Body of pancreas (tissue), 4 donors: ENCODE measurements around the gene TACO1. TPM values are rescaled to one million over a fixed set of nuclear protein-coding genes. Genes with fewer than 3 reads are reported as not detected.

Experiments
- ATAC-seq: fragments of 150-250 bp; one replicate; pipeline ENCODE4 v1.9.1; 2016
- DNase-seq, 4 donors: peaks; one replicate each; pipeline ENCODE4 v3.0.0-alpha.2; 2019
- H3K27ac ChIP-seq, 4 donors: fragments of 200-600 bp; sonication (generic); 1 replicate in 3 of 4; 2 replicates in 1 of 4; pipeline versions ENCODE4 v1.5.1 to v1.6.1; 2016 to 2019; ENCODE audit warnings: mild to moderate bottlenecking in 1 of 4, mixed read lengths in 1 of 4, moderate library complexity in 1 of 4
- H3K27me3 ChIP-seq, 2 donors: fragments of 200-600 bp; sonication (generic); one replicate each; pipeline ENCODE4 v1.6.0; 2016; ENCODE audit warnings: mild to moderate bottlenecking in 1 of 2
- H3K36me3 ChIP-seq, 2 donors: fragments of 200-600 bp; sonication (generic); replicated peaks in 1 of 2; 2 replicates each; pipeline ENCODE4 v1.5.1; 2016; ENCODE audit warnings: low read depth in 2 of 2; ENCODE audit not compliant: insufficient read depth in 1 of 2
- H3K4me1 ChIP-seq: fragments of 200-600 bp; sonication (generic); one replicate; pipeline ENCODE4 v1.6.0; 2016
- H3K4me3 ChIP-seq, 2 donors: fragments of 200-600 bp; sonication (generic); 1 replicate in 1 of 2; 2 replicates in 1 of 2; pipeline ENCODE4 v1.5.1; 2016 to 2019
- H3K9me3 ChIP-seq, 3 donors: fragments of 200-600 bp; sonication (generic); 1 replicate in 2 of 3; 2 replicates in 1 of 3; pipeline ENCODE4 v1.5.1; 2016
- POLR2A ChIP-seq, 3 donors: fragments of 450-650 bp; IDR thresholded peaks; one replicate each; pipeline ENCODE4 v1.6.1; 2016; ENCODE audit warnings: antibody characterized with exemption in 3 of 3, mild to moderate bottlenecking in 2 of 3
- WGBS, 2 donors: methylation state at CpG; one replicate each; pipeline ENCODE4 v1.1.5; 2017; 5-methylcytosine and 5-hydroxymethylcytosine counted together
- intact Hi-C: fragments of 100-400 bp; cut with DNase I; formaldehyde crosslinking; loops from one replicate; pipeline ENCODE4 v1.15.1; 2023
- total RNA-seq, 2 donors: library from RNA; depleted of rRNA; stranded (reverse); fragments of >200 nt; gene quantifications; one replicate each; pipeline ENCODE4 v1.1.0, GENCODE V29; 2016
- TF ChIP-seq, protein P1 (sequence below), 7 experiments: fragments of 450-650 bp in 4 of 7; fragments of 200-600 bp in 3 of 7; sonication (generic) in 3 of 7; IDR thresholded peaks; one replicate each; pipeline ENCODE4 v1.5.1; 2016 to 2019; ENCODE audit warnings: antibody characterized with exemption in 7 of 7

The TACO1 gene
- 10 to 100 TPM in 1 of 2 donors, 1 to 10 TPM in 1; 9.3 to 10.5 TPM for total RNA-seq

DNA sequence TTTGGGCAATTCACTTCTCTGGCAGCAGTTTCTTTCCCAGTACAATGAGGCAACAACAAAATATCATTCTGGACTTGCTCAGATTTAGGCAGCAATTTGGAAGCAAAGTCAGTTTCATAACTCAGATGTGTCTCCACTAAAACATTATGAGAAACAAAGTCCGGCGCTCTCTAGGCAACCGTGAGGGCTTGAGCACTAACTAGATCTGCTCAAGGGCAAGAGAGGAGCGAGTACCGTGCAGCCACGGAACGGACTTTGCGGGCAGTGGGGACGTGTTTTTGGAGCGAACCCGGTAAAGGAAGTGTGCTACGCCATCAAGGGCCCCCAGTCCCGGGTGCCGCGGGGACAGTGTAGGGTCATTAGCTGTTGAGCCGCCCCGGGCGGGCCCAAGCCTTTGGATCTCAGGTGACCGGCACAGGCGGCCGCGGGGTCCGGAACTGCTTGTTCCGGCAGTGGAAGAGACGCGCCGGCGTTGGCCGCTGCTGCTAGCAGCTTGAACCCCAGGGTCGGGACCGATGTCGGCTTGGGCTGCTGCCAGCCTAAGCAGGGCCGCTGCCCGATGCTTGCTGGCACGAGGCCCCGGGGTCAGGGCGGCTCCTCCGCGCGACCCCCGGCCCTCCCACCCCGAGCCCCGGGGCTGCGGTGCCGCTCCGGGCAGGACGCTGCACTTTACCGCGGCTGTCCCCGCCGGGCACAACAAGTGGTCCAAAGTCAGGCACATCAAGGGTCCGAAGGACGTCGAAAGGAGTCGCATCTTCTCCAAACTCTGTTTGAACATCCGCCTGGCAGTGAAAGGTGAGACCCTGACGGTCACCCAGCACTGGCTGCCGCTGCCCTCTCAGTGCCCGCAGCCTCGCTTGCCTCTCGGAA is at the start of gene TACO1:
Gene TACO1 (plus strand): TSS at position 327 of the 870 bp plus-strand sequence. CDS start 189 bp downstream, at position 516.
- 1 to 3% methylated on average over 21 to 61 of the region's 61 CpGs for WGBS, 2 donors
- peak; percentile 98 for ATAC-seq

DNA sequence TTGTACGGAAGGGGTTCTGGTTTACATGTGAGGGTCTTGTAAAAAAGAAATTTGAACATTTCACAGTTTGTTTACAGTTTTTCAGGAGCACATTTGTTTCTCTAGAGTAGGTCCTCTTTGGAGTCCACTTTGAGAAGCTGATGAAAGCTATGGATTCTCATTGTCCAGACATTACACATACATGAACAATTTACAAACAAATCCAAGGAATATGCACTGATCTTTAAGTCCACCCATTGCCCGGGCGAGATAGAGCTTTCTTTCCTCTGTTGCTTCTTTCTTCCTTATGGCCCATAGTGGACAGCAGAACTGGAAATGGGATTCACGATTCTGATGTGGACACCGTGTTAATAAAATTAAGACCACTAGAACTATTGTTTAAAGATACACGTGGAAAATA is 48.5 kb upstream of the TACO1 start:
- Histone ChIP-seq H3K36me3 (no peaks in the 10 kb centered on the region), H3K27me3 (no peaks in the 10 kb centered on the region), H3K4me3 (no peak overlapping the region), H3K27ac (no peak overlapping the region), H3K4me1 (peaks cover 46% of the 10 kb centered on the region), H3K9me3 (no peaks in the 10 kb centered on the region)
- DNase-seq: no peak
- TF ChIP-seq, protein P1, sequence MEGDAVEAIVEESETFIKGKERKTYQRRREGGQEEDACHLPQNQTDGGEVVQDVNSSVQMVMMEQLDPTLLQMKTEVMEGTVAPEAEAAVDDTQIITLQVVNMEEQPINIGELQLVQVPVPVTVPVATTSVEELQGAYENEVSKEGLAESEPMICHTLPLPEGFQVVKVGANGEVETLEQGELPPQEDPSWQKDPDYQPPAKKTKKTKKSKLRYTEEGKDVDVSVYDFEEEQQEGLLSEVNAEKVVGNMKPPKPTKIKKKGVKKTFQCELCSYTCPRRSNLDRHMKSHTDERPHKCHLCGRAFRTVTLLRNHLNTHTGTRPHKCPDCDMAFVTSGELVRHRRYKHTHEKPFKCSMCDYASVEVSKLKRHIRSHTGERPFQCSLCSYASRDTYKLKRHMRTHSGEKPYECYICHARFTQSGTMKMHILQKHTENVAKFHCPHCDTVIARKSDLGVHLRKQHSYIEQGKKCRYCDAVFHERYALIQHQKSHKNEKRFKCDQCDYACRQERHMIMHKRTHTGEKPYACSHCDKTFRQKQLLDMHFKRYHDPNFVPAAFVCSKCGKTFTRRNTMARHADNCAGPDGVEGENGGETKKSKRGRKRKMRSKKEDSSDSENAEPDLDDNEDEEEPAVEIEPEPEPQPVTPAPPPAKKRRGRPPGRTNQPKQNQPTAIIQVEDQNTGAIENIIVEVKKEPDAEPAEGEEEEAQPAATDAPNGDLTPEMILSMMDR (IDR thresholded peaks at IDR 0.05): no peak
- TF ChIP-seq POLR2A (IDR thresholded peaks at IDR 0.05): no peak
- no peak for ATAC-seq
- intact Hi-C loops: no loop called here
- 34 to 39% methylated on average over 6 of the region's 6 CpGs for WGBS, 2 donors

More for the DNA sequence above, at the start of gene TACO1:
- no peaks in the 10 kb centered on the region for H3K27me3 ChIP-seq
- peak; percentile 25 to 76 (median 76) for TF ChIP-seq POLR2A (IDR thresholded peaks at IDR 0.05)
- TF ChIP-seq, protein P1 (IDR thresholded peaks at IDR 0.05): peak in 2 of 7 experiments; percentile 6 to 12
- intact Hi-C loops: no loop called here
- H3K9me3 ChIP-seq: no peaks in the 10 kb centered on the region
- H3K36me3 ChIP-seq: peaks cover 0 to 9% of the 10 kb centered on the region in 2 donors
- H3K4me3 ChIP-seq: peak within 1 kb of the TSS; percentile 69 to 92
- peak within 1 kb of the TSS; percentile 52 to 85 (median 74) for H3K27ac ChIP-seq
- DNase-seq: peak; percentile 85 to 87 (median 85)
- H3K4me1 ChIP-seq: peaks cover 19% of the 10 kb centered on the region

DNA sequence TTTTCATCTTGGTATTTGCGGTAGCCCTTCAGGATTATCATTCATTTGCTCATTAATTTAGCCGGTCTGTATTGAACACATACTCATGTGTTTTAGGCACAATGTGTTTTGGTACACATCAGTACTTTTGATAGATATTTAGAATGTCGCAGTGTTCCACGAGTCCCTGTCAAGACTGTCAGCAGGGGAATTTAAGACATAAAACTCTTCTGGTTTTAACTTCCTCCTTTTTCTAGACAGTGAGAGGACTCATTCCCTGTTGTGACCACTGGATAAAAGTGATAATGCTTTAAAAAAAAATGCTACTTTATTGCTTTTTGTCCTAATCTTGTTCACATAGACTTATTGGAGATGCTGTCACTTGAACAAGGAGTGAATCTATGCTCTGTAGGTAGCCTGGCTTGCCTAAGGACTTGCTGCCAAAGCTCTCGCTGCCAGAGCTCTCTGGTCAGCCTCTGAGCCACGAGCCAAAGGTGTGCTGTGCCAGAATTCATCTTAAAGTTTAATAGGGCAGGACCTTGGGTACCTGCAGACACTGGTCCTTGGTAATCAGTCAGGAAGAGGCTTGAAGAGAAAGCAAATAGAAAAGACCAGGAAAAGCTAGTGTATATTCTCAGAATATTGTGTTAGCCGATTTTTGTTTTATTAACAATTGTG is 45.1 kb upstream of the TACO1 start:
- intact Hi-C loops: no loop called here
- no peaks in the 10 kb centered on the region for H3K36me3 ChIP-seq
- no peak for ATAC-seq
- peak overlapping the region in 1 of 4 donors; percentile 13 for H3K27ac ChIP-seq
- no peaks in the 10 kb centered on the region for H3K9me3 ChIP-seq
- WGBS, 2 donors: 35 to 38% methylated on average over 7 of the region's 7 CpGs
- H3K4me3 ChIP-seq: no peak overlapping the region
- peaks cover 40% of the 10 kb centered on the region for H3K4me1 ChIP-seq
- no peak for TF ChIP-seq POLR2A (IDR thresholded peaks at IDR 0.05)
- TF ChIP-seq, protein P1 (IDR thresholded peaks at IDR 0.05): no peak
- no peaks in the 10 kb centered on the region for H3K27me3 ChIP-seq
- DNase-seq: peak in 1 of 4 donors; percentile 41

DNA sequence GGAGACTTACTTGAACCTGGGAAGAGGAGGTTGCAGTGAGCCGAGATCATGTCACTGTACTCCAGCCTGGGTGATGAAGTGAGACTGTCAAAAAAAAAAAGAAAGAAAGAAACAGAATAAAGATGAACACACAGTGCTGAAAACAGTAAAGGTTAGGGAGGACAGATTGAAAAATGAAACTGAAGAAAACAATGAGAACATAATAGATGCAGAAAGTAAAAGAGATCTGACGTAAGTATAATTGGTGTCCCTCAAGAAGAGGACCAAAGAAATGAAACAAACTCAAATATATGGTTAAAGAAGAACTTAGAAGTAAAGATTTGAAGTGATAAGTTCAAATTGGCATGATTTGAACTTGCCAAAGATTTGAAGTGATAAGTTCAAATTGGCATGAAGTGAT is 43.3 kb upstream of the TACO1 start:
- intact Hi-C loops: no loop called here
- 96 to 98% methylated on average over 2 of the region's 2 CpGs for WGBS, 2 donors
- no peaks in the 10 kb centered on the region for H3K36me3 ChIP-seq
- DNase-seq (no peak), ATAC-seq (no peak)
- no peaks in the 10 kb centered on the region for H3K27me3 ChIP-seq
- no peak overlapping the region for H3K4me3 ChIP-seq
- H3K4me1 ChIP-seq: peaks cover 34% of the 10 kb centered on the region
- H3K9me3 ChIP-seq: no peaks in the 10 kb centered on the region
- H3K27ac ChIP-seq: no peak overlapping the region
- TF ChIP-seq, protein P1 (IDR thresholded peaks at IDR 0.05): no peak
- no peak for TF ChIP-seq POLR2A (IDR thresholded peaks at IDR 0.05)
